Hepatocyte (in vitro differentiated cells): ENCODE results near the gene MINDY4. TPM values are rescaled to one million over a fixed set of nuclear protein-coding genes. Genes with fewer than 3 reads are reported as not detected.

Source experiments
- DNase-seq: peaks from one replicate; pipeline ENCODE4 v3.0.0-alpha.2; 2016; ENCODE audit warnings: low spot score
- H2AFZ ChIP-seq: fragments of 200-600 bp; sonication (generic); 2 replicates; pipeline ENCODE4 v1.6.0; 2016; ENCODE audit warnings: antibody characterized with exemption, mild to moderate bottlenecking
- H3K27ac ChIP-seq: fragments of 200-600 bp; sonication (generic); 2 replicates; pipeline ENCODE4 v1.5.1; 2016; ENCODE audit warnings: mild to moderate bottlenecking
- H3K27me3 ChIP-seq: fragments of 200-600 bp; sonication (generic); 2 replicates; pipeline ENCODE4 v1.6.1; 2016
- H3K36me3 ChIP-seq: fragments of 200-600 bp; sonication (generic); replicated peaks from 2 replicates; pipeline ENCODE4 v1.5.1; 2016; ENCODE audit warnings: low read depth; ENCODE audit not compliant: insufficient read depth
- H3K4me1 ChIP-seq: fragments of 200-600 bp; sonication (generic); 2 replicates; pipeline ENCODE4 v1.5.1; 2016; ENCODE audit warnings: mild to moderate bottlenecking, moderate library complexity; ENCODE audit not compliant: insufficient read depth
- H3K4me2 ChIP-seq: fragments of 200-600 bp; sonication (generic); 2 replicates; pipeline ENCODE4 v1.6.0; 2016
- H3K4me3 ChIP-seq: fragments of 200-600 bp; sonication (generic); 2 replicates; pipeline ENCODE4 v1.5.1; 2016; ENCODE audit warnings: mild to moderate bottlenecking
- H3K79me2 ChIP-seq: fragments of 200-600 bp; sonication (generic); 2 replicates; pipeline ENCODE4 v1.6.0; 2017; ENCODE audit warnings: mild to moderate bottlenecking
- H3K9me2 ChIP-seq: fragments of 200-600 bp; sonication (generic); replicated peaks from 2 replicates; pipeline ENCODE4 v1.6.0; 2017; ENCODE audit warnings: mild to moderate bottlenecking; ENCODE audit not compliant: insufficient read depth
- H3K9me3 ChIP-seq: fragments of 200-600 bp; sonication (generic); 2 replicates; pipeline ENCODE4 v1.5.1; 2016; ENCODE audit warnings: low read depth, mild to moderate bottlenecking
- H4K20me1 ChIP-seq: fragments of 200-600 bp; sonication (generic); 2 replicates; pipeline ENCODE4 v1.6.0; 2016; ENCODE audit warnings: mild to moderate bottlenecking; ENCODE audit not compliant: insufficient read depth, poor library complexity, severe bottlenecking
- CTCF ChIP-seq: fragments of 200-600 bp; sonication (generic); IDR thresholded peaks from 2 replicates; pipeline ENCODE4 v1.5.1; 2016; ENCODE audit warnings: antibody characterized with exemption, mild to moderate bottlenecking; ENCODE audit not compliant: poor library complexity
- EZH2 ChIP-seq: fragments of 200-600 bp; sonication (generic); IDR thresholded peaks from 2 replicates; pipeline ENCODE4 v1.6.1; 2016; ENCODE audit warnings: antibody characterized with exemption, mild to moderate bottlenecking, borderline replicate concordance
- EZH2phosphoT487 ChIP-seq: fragments of 200-600 bp; sonication (generic); IDR thresholded peaks from one replicate; pipeline ENCODE4 v1.6.1; 2018; ENCODE audit warnings: antibody characterized with exemption, mild to moderate bottlenecking, low read depth, moderate library complexity; ENCODE audit not compliant: unreplicated experiment, severe bottlenecking
- WGBS: methylation state at CpG from one replicate; pipeline ENCODE4 v1.1.6; 2016; ENCODE audit warnings: low lambda C conversion rate; ENCODE audit errors: missing lambda C conversion rate; 5-methylcytosine and 5-hydroxymethylcytosine counted together
- polyA plus RNA-seq: library from polyadenylated mRNA; unstranded; fragments of >200 nt; fragmentation: Nextera tagmentation; extraction: Ambion mirVana; gene quantifications from 2 replicates; pipeline ENCODE4 v1.2.1, GENCODE V29; 2016
- total RNA-seq: library from RNA; depleted of rRNA; stranded (reverse); fragments of >200 nt; gene quantifications from 2 replicates; pipeline ENCODE4 v1.2.3, GENCODE V29; 2014

Gene MINDY4
- total and polyA plus RNA-seq, 2 experiments from 2014 or later = 4.4 to 6.3 TPM

GRCh38 chr7:30906014-30906413 lies 134.8 kb downstream of the MINDY4 start:
- H3K27ac ChIP-seq = no peak overlapping the region
- no peak for DNase-seq
- H3K4me3 ChIP-seq = no peak overlapping the region
- H2AFZ ChIP-seq = no peak overlapping the region
- H3K9me3 ChIP-seq = no peaks in the 10 kb centered on the region
- no peaks in the 10 kb centered on the region for H3K9me2 ChIP-seq
- no peaks in the 10 kb centered on the region for H3K36me3 ChIP-seq
- TF ChIP-seq EZH2 = no peak
- no peak for TF ChIP-seq EZH2phosphoT487
- 84% methylated on average over 7 of the region's 7 CpGs for WGBS
- H3K27me3 ChIP-seq = no peaks in the 10 kb centered on the region
- no peaks in the 10 kb centered on the region for H3K79me2 ChIP-seq
- no peaks in the 10 kb centered on the region for H4K20me1 ChIP-seq
- peaks cover 10% of the 10 kb centered on the region for H3K4me1 ChIP-seq
- H3K4me2 ChIP-seq = no peak overlapping the region

GRCh38 chr7:30906515-30907240 lies 135.5 kb downstream of the MINDY4 start:
- no peak overlapping the region for H3K4me2 ChIP-seq
- no peak for DNase-seq
- H3K27ac ChIP-seq = no peak overlapping the region
- H3K9me2 ChIP-seq = no peaks in the 10 kb centered on the region
- H3K4me1 ChIP-seq = peaks cover 15% of the 10 kb centered on the region
- H3K4me3 ChIP-seq = no peak overlapping the region
- TF ChIP-seq CTCF (no peak), EZH2phosphoT487 (no peak), EZH2 (no peak)
- H3K27me3 ChIP-seq = no peaks in the 10 kb centered on the region
- WGBS = 87% methylated on average over 11 of the region's 11 CpGs
- no peaks in the 10 kb centered on the region for H3K36me3 ChIP-seq
- H2AFZ ChIP-seq = no peak overlapping the region
- no peaks in the 10 kb centered on the region for H3K9me3 ChIP-seq
- H3K79me2 ChIP-seq = no peaks in the 10 kb centered on the region
- no peaks in the 10 kb centered on the region for H4K20me1 ChIP-seq

GRCh38 chr7:30907527-30908267 lies 136.5 kb downstream of the MINDY4 start:
- Histone ChIP-seq H3K4me1 (peaks cover 18% of the 10 kb centered on the region), H3K79me2 (no peaks in the 10 kb centered on the region), H4K20me1 (no peaks in the 10 kb centered on the region), H3K9me2 (no peaks in the 10 kb centered on the region), H3K9me3 (no peaks in the 10 kb centered on the region), H3K36me3 (no peaks in the 10 kb centered on the region), H3K27ac (no peak overlapping the region), H3K4me2 (no peak overlapping the region), H3K4me3 (no peak overlapping the region), H3K27me3 (no peaks in the 10 kb centered on the region), H2AFZ (no peak overlapping the region)
- WGBS = 88% methylated on average over 14 of the region's 14 CpGs
- DNase-seq = no peak
- TF ChIP-seq EZH2 = no peak

GRCh38 chr7:30908681-30909080 lies 137.5 kb downstream of the MINDY4 start:
- DNase-seq = no peak
- Histone ChIP-seq H4K20me1 (no peaks in the 10 kb centered on the region), H3K4me3 (no peak overlapping the region), H3K9me3 (no peaks in the 10 kb centered on the region), H2AFZ (no peak overlapping the region), H3K36me3 (no peaks in the 10 kb centered on the region), H3K27me3 (no peaks in the 10 kb centered on the region), H3K9me2 (no peaks in the 10 kb centered on the region), H3K4me1 (peaks cover 24% of the 10 kb centered on the region), H3K79me2 (no peaks in the 10 kb centered on the region), H3K27ac (no peak overlapping the region), H3K4me2 (no peak overlapping the region)
- WGBS = 81% methylated on average over 10 of the region's 10 CpGs
- TF ChIP-seq CTCF (peak; percentile 8), EZH2phosphoT487 (no peak)
